Right atrium auricular region (tissue), 2 donors: ENCODE data around the gene ACER3. TPM values are rescaled to one million over a fixed set of nuclear protein-coding genes. Genes with fewer than 3 reads are reported as not detected.

Source experiments
- DNase-seq: peaks from one replicate; pipeline ENCODE4 v3.0.0-alpha.2; 2019; ENCODE audit warnings: low spot score
- H3K27ac ChIP-seq, 2 donors: fragments of 200-600 bp; sonication (generic); 1 replicate in 1 of 2; 2 replicates in 1 of 2; pipeline ENCODE4 v1.5.1; 2016 to 2019
- H3K27me3 ChIP-seq, 2 donors: fragments of 200-600 bp; sonication (generic); one replicate each; pipeline versions ENCODE4 v1.5.1 to v1.6.0; 2017 to 2019
- H3K36me3 ChIP-seq: fragments of 200-600 bp; sonication (generic); one replicate; pipeline ENCODE4 v1.5.1; 2016
- H3K4me1 ChIP-seq, 2 donors: fragments of 200-600 bp; sonication (generic); one replicate each; pipeline versions ENCODE4 v1.5.1 to v1.6.0; 2017 to 2019
- H3K4me3 ChIP-seq, 2 donors: fragments of 200-600 bp; sonication (generic); 1 replicate in 1 of 2; 2 replicates in 1 of 2; pipeline ENCODE4 v1.5.1; 2017 to 2019; ENCODE audit warnings: mild to moderate bottlenecking in 1 of 2, moderate library complexity in 1 of 2
- H3K9me3 ChIP-seq, 2 donors: fragments of 200-600 bp; sonication (generic); one replicate each; pipeline ENCODE4 v1.5.1; 2019
- total RNA-seq, 2 donors: library from RNA; depleted of rRNA; stranded (reverse); fragments of >200 nt; gene quantifications; one replicate each; pipeline ENCODE4 v1.1.0, GENCODE V29; 2016
- TF ChIP-seq, protein P1 (sequence below), 2 donors: fragments of 200-600 bp; sonication (generic); IDR thresholded peaks; one replicate each; pipeline ENCODE4 v1.5.1; 2019; ENCODE audit warnings: antibody characterized with exemption in 2 of 2

The ACER3 gene
- total RNA-seq, 2 donors from 2014 or later: 6.4 to 11.3 TPM

DNA sequence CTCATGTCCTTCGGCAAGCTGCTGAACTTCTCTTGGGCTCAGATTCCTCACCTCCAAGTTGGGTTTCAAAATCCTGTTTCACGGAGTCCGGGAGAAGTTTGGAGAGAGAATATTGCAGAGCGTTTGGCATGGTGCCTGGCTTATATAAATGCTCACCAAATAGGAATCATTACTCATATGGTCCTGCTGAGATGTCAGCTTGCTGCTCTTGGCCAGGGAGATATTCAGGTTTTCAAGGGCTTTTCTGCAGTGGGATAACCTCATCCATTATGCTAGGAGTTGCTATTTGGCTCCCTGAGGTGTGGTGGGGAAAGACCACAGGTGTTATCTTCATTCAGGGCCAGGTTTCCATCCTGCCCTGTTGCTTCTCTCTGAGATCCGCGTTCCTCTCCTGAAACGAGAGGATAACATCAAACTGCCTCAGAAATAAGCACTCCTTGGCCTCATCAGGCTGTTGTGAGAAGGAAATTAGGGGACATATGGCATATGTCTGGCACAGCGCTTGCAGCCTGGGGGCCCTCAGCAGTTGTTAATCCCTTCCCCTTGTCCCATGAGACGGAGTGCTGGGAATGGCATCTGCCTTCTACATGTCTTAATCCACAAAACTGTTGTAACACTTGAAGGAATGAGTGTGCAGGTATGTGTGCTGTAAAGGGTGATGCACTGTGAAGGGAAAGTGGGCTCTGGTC, 29.9 kb upstream of the ACER3 start:
- Histone ChIP-seq H3K4me1 (peaks cover 0 to under 1% of the 10 kb centered on the region in 2 donors), H3K9me3 (no peaks in the 10 kb centered on the region), H3K36me3 (no peaks in the 10 kb centered on the region), H3K27me3 (no peaks in the 10 kb centered on the region), H3K4me3 (no peak overlapping the region), H3K27ac (no peak overlapping the region)
- TF ChIP-seq, protein P1, sequence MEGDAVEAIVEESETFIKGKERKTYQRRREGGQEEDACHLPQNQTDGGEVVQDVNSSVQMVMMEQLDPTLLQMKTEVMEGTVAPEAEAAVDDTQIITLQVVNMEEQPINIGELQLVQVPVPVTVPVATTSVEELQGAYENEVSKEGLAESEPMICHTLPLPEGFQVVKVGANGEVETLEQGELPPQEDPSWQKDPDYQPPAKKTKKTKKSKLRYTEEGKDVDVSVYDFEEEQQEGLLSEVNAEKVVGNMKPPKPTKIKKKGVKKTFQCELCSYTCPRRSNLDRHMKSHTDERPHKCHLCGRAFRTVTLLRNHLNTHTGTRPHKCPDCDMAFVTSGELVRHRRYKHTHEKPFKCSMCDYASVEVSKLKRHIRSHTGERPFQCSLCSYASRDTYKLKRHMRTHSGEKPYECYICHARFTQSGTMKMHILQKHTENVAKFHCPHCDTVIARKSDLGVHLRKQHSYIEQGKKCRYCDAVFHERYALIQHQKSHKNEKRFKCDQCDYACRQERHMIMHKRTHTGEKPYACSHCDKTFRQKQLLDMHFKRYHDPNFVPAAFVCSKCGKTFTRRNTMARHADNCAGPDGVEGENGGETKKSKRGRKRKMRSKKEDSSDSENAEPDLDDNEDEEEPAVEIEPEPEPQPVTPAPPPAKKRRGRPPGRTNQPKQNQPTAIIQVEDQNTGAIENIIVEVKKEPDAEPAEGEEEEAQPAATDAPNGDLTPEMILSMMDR (IDR thresholded peaks at IDR 0.05): no peak
- no peak for DNase-seq

DNA sequence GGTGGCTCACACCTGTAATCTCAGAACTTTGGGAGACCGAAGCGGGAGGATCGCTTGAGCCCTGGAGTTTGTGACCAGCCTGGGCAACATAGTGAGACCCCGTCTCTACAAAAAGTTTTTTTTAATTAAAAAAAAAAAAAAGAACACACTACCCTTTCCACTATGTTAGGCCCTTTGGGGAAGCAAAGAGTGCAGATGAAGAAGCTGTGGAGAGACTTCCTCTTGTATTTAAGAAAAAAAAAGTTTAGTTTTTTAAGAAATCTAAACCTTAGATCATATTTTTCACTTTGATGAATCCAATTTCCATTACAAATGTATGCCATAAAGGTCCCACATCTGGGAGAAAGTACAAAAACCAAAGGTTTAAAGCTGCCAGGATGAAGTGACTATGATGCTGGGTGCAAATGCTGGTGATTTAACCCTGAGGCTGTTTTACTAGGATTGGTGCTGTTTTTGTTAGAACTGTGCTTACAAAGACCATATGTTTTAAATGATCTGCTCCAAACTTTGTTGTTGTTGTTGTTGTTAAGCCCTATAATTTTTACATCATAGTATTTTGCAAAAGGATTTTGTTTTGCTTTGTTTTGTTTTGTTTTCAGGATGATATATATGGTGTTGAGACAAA, 28.9 kb upstream of the ACER3 start:
- Histone ChIP-seq H3K27me3 (no peaks in the 10 kb centered on the region), H3K4me3 (no peak overlapping the region), H3K27ac (no peak overlapping the region)

DNA sequence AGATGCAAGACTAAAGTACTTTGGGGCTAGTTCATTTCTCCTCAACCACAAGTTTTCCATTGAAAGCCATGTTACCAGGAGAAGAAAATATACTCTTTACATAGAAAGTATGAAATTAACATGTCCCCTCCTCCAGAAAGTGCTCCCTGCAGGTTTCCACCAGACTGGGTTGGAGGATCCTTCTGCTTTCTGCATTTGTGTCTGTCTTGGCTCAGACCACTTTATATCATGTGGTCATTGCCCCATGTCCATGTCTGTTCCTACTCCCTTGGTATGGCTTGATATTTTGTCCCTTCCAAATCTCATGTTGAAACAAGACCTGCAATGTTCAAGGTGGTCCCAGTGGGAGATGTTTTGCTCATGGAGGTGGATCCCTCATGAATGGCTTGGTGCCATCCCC, 28.4 kb upstream of the ACER3 start:
- H3K4me3 ChIP-seq: no peak overlapping the region
- DNase-seq: no peak
- H3K9me3 ChIP-seq: no peaks in the 10 kb centered on the region
- H3K36me3 ChIP-seq: no peaks in the 10 kb centered on the region
- no peak overlapping the region for H3K27ac ChIP-seq
- H3K27me3 ChIP-seq: no peaks in the 10 kb centered on the region
- H3K4me1 ChIP-seq: peaks cover 0 to 12% of the 10 kb centered on the region in 2 donors
- TF ChIP-seq, protein P1 (IDR thresholded peaks at IDR 0.05): no peak

More for the DNA sequence above, 28.9 kb upstream of the ACER3 start:
- no peak for DNase-seq
- Histone ChIP-seq H3K4me1 (peaks cover 0 to 11% of the 10 kb centered on the region in 2 donors), H3K36me3 (no peaks in the 10 kb centered on the region), H3K9me3 (no peaks in the 10 kb centered on the region)
- TF ChIP-seq, protein P1 (IDR thresholded peaks at IDR 0.05): no peak

DNA sequence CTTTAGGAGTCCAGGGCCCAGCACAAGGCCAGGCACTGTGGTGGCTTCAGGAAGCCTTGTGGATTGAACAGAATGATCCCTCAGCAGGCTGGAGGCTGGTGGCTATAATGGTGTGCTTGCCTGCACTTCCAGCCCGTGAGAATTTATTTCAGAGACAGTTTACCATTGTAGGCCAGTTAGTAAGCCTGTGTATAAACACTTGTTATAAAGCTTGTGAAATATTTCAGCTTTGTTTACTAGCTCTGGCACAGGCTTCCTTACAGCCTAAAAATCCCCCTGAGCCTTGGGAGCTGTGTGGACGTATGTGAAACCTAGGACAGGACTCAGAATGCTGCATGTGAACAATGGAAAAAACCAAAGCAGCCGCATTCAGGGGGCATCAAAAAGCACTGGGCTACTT, 26.6 kb upstream of the ACER3 start:
- DNase-seq: no peak
- H3K4me3 ChIP-seq: no peak overlapping the region
- H3K4me1 ChIP-seq: peaks cover 0 to 22% of the 10 kb centered on the region in 2 donors
- TF ChIP-seq, protein P1 (IDR thresholded peaks at IDR 0.05): no peak
- H3K36me3 ChIP-seq: no peaks in the 10 kb centered on the region
- no peaks in the 10 kb centered on the region for H3K27me3 ChIP-seq
- H3K9me3 ChIP-seq: no peaks in the 10 kb centered on the region
- no peak overlapping the region for H3K27ac ChIP-seq

DNA sequence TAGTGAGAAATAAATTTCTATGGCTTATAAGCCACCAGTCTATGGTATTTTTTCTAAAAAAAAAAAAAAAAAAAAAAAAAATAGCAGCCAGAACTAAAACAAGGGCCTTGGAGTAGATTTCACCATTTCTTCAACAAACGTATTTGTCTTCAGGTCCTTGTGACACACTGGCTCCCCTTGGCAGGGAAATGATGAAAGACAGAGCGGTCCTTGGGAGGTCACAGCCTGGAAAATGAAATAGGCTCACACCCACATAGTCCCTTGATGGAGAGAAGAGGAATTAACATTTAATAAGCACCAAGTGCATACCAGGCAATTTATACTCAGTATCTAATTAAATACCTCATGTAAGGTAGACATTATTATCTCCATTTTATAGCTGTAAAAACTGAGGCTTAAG, 25.7 kb upstream of the ACER3 start:
- H3K9me3 ChIP-seq: no peaks in the 10 kb centered on the region
- peaks cover 0 to 22% of the 10 kb centered on the region in 2 donors for H3K4me1 ChIP-seq
- no peak overlapping the region for H3K4me3 ChIP-seq
- no peaks in the 10 kb centered on the region for H3K27me3 ChIP-seq
- H3K36me3 ChIP-seq: no peaks in the 10 kb centered on the region
- no peak for DNase-seq
- TF ChIP-seq, protein P1 (IDR thresholded peaks at IDR 0.05): no peak
- no peak overlapping the region for H3K27ac ChIP-seq
